MM.1S (cell line): ENCODE data around the gene FSTL1.

Experiments
- DNase-seq: peaks from one replicate; pipeline ENCODE4 v3.0.0-alpha.2; 2015
- H2AFZ ChIP-seq: fragments of 300-600 bp; sonication (generic); 2 replicates; pipeline ENCODE4 v1.6.0; 2016; ENCODE audit warnings: antibody characterized with exemption, low read length
- H3F3A ChIP-seq: fragments of 300-600 bp; sonication (generic); 2 replicates; pipeline ENCODE4 v1.6.1; 2016; ENCODE audit warnings: mild to moderate bottlenecking, antibody characterized with exemption, low read length, moderate library complexity, mixed read lengths; ENCODE audit not compliant: insufficient read depth
- H3K27ac ChIP-seq: fragments of 300-600 bp; sonication (generic); 2 replicates; pipeline ENCODE4 v1.5.1; 2016; ENCODE audit warnings: mild to moderate bottlenecking, low read length
- H3K27me3 ChIP-seq: fragments of 300-600 bp; sonication (generic); replicated peaks from 2 replicates; pipeline ENCODE4 v1.6.0; 2016; ENCODE audit warnings: low read length; ENCODE audit not compliant: insufficient read depth
- H3K36me3 ChIP-seq: fragments of 300-600 bp; sonication (generic); replicated peaks from 2 replicates; pipeline ENCODE4 v1.6.1; 2016; ENCODE audit warnings: mild to moderate bottlenecking, low read length, mixed read lengths; ENCODE audit not compliant: insufficient read depth
- H3K4me1 ChIP-seq: fragments of 300-600 bp; sonication (generic); 2 replicates; pipeline ENCODE4 v1.6.1; 2016; ENCODE audit warnings: low read length, mixed read lengths
- H3K4me2 ChIP-seq: fragments of 300-600 bp; sonication (generic); 2 replicates; pipeline ENCODE4 v1.6.0; 2016; ENCODE audit warnings: low read depth, low read length
- H3K4me3 ChIP-seq: fragments of 300-600 bp; sonication (generic); 2 replicates; pipeline ENCODE4 v1.5.1; 2016; ENCODE audit warnings: low read length, mixed read lengths
- H3K79me2 ChIP-seq: fragments of 300-600 bp; sonication (generic); 2 replicates; pipeline ENCODE4 v1.6.1; 2016; ENCODE audit warnings: mixed run types, low read length, mixed read lengths
- H3K9ac ChIP-seq: fragments of 300-600 bp; sonication (generic); 2 replicates; pipeline ENCODE4 v1.6.1; 2016; ENCODE audit warnings: low read length, mixed read lengths
- H3K9me2 ChIP-seq: fragments of 300-600 bp; sonication (generic); replicated peaks from 2 replicates; pipeline ENCODE4 v1.6.1; 2016; ENCODE audit warnings: mild to moderate bottlenecking, low read length, mixed read lengths; ENCODE audit not compliant: insufficient read depth
- H3K9me3 ChIP-seq: fragments of 300-600 bp; sonication (generic); replicated peaks from 2 replicates; pipeline ENCODE4 v1.6.1; 2016; ENCODE audit warnings: mild to moderate bottlenecking, low read length, mixed read lengths; ENCODE audit not compliant: insufficient read depth
- H4K20me1 ChIP-seq: fragments of 300-600 bp; sonication (generic); 2 replicates; pipeline ENCODE4 v1.6.1; 2016; ENCODE audit warnings: mild to moderate bottlenecking, low read length, moderate library complexity, mixed read lengths; ENCODE audit not compliant: insufficient read depth
- EZH2 ChIP-seq: fragments of 300-600 bp; sonication (generic); optimal IDR thresholded peaks from 2 replicates; pipeline ENCODE3; 2017; ENCODE audit warnings: low read depth, mild to moderate bottlenecking, antibody characterized with exemption, low read length, mixed read lengths
- EZH2phosphoT487 ChIP-seq: fragments of 300-600 bp; sonication (generic); IDR thresholded peaks from 2 replicates; pipeline ENCODE4 v1.6.1; 2018; ENCODE audit warnings: antibody characterized with exemption, low read length
- TF ChIP-seq, protein P1 (sequence below): fragments of 300-600 bp; sonication (generic); IDR thresholded peaks from 2 replicates; pipeline ENCODE4 v1.5.1; 2016; ENCODE audit warnings: antibody characterized with exemption, low read length, mixed read lengths

The FSTL1 gene

DNA sequence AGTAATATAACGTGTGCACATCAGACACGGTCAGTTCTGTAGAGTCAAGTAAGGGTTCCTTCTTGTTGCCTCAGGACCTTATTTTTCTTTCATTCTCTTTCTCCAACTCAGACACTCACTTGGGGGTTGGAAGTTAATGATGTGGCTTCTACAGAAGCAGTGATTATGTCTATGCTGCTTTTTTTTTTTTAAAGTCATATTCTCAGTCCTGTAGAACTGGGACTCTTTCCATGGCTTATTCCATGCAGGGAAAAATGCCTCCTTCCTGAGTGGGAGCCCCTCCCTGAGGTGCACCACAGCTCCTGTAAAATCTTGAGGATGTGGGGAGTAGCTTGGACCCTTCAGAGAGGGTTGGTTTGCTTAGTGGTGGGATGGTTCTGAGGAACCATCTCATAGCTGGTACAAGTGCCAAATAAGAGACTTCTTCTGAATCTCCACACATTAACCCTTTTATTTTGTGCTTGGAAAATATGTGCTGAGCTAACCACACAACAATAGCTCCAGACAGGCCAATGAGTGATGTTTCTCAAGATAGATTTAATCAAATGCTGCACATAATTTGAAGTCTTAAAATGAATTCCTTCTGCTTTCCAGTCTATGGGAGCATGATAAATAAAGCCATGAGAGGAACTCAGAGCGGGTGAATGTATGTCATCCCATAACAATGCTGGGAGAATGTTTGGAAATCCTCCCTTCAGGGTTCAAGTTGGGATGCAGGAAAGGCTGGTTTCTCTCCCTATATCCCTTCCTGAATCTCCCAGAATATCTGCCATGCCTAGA lies 23.3 kb upstream of the FSTL1 start:
- Histone ChIP-seq H3K36me3 (no peaks in the 10 kb centered on the region), H3F3A (no peaks in the 10 kb centered on the region), H3K79me2 (no peaks in the 10 kb centered on the region), H3K9me3 (no peaks in the 10 kb centered on the region), H3K9ac (no peak overlapping the region), H3K4me1 (no peaks in the 10 kb centered on the region), H3K27me3 (no peaks in the 10 kb centered on the region), H3K4me2 (no peak overlapping the region), H4K20me1 (no peaks in the 10 kb centered on the region), H3K27ac (no peak overlapping the region), H3K9me2 (no peaks in the 10 kb centered on the region), H3K4me3 (no peak overlapping the region), H2AFZ (no peak overlapping the region)
- DNase-seq, result no peak
- TF ChIP-seq, protein P1, sequence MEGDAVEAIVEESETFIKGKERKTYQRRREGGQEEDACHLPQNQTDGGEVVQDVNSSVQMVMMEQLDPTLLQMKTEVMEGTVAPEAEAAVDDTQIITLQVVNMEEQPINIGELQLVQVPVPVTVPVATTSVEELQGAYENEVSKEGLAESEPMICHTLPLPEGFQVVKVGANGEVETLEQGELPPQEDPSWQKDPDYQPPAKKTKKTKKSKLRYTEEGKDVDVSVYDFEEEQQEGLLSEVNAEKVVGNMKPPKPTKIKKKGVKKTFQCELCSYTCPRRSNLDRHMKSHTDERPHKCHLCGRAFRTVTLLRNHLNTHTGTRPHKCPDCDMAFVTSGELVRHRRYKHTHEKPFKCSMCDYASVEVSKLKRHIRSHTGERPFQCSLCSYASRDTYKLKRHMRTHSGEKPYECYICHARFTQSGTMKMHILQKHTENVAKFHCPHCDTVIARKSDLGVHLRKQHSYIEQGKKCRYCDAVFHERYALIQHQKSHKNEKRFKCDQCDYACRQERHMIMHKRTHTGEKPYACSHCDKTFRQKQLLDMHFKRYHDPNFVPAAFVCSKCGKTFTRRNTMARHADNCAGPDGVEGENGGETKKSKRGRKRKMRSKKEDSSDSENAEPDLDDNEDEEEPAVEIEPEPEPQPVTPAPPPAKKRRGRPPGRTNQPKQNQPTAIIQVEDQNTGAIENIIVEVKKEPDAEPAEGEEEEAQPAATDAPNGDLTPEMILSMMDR, result no peak
- no peak for TF ChIP-seq EZH2phosphoT487
- TF ChIP-seq EZH2, result no peak

DNA sequence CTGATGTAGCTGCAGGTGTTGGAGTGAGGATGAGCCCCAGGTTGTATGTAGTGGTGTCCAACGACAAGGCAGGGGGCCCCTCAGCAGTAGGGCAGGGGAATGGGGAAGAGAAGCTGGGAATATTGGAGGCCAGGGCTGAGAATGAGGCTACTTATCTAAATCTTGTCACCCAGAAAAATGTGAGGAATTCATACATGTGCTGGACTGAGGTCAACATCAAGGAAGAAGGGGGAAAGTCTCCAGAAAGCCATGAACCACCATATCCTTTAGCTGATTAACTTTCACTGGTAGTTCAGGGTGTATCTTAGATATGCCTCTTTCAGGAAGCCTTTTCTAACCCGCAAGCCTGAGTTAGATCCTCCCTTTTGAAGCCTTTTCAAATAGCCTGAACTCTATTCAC lies 22.6 kb upstream of the FSTL1 start:
- no peaks in the 10 kb centered on the region for H4K20me1 ChIP-seq
- H3K79me2 ChIP-seq, result no peaks in the 10 kb centered on the region
- TF ChIP-seq, protein P1, result no peak
- TF ChIP-seq EZH2 (no peak), EZH2phosphoT487 (no peak)
- H3F3A ChIP-seq, result no peaks in the 10 kb centered on the region
- DNase-seq, result no peak
- no peaks in the 10 kb centered on the region for H3K36me3 ChIP-seq
- H3K4me3 ChIP-seq, result no peak overlapping the region
- H3K9me2 ChIP-seq, result no peaks in the 10 kb centered on the region
- no peak overlapping the region for H3K9ac ChIP-seq
- no peak overlapping the region for H3K27ac ChIP-seq
- no peaks in the 10 kb centered on the region for H3K4me1 ChIP-seq
- H2AFZ ChIP-seq, result no peak overlapping the region
- H3K27me3 ChIP-seq, result no peaks in the 10 kb centered on the region
- no peak overlapping the region for H3K4me2 ChIP-seq
- H3K9me3 ChIP-seq, result no peaks in the 10 kb centered on the region

DNA sequence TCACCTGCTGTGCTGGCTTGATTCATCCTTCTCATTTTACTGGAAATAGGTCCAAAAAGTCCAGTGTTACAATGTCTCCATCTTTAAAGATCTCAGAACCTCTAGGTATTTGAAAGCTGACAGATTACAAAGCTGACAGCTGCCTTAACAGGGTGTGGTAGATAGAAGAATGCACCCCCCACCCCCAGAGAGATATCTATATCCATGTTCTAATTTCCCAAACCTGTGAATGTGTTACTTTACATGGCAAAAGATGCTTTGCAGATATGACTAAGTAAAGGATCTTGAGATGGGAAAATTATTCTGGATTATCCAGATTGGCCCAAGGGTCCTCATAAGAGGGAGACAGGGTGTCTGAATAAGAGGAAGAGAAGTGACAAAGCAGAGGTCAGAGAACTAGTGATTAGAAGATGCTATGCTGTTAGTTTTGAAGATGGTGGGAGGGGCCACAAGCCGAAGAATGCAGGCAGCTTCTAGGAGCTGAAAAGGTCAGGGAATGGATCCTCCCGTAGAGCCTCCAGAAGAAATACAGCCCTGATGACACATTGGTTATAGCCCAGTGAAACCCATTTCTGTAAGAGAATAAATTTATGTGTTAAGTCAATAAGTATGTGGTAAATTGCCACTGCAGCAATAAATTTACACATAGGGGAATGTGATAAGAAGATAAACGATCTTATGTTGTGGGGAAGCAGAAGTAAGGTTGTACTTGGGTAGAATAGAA lies 21.5 kb upstream of the FSTL1 start:
- Histone ChIP-seq H3K9me2 (no peaks in the 10 kb centered on the region), H3K27ac (no peak overlapping the region), H3K4me3 (no peak overlapping the region), H4K20me1 (no peaks in the 10 kb centered on the region), H3K4me1 (no peaks in the 10 kb centered on the region), H3K79me2 (no peaks in the 10 kb centered on the region), H3K36me3 (no peaks in the 10 kb centered on the region), H3K9me3 (no peaks in the 10 kb centered on the region), H3F3A (no peaks in the 10 kb centered on the region), H3K4me2 (no peak overlapping the region), H3K9ac (no peak overlapping the region), H3K27me3 (no peaks in the 10 kb centered on the region), H2AFZ (no peak overlapping the region)
- no peak for DNase-seq
- TF ChIP-seq, protein P1, result no peak
- no peak for TF ChIP-seq EZH2
- no peak for TF ChIP-seq EZH2phosphoT487
